HG03025 (cell line): ENCODE results near the gene CELF5.
"Not testable (repeated sequence)": the region's sequence is repeated elsewhere in the genome, so short reads cannot be mapped to it uniquely, and the experiment has no call there.

Experiments used
- ATAC-seq: cut with Tn5 transposase; IDR thresholded peaks from one replicate; pipeline ENCODE4 v1.9.1; 2021; ENCODE audit warnings: mild to moderate bottlenecking, moderate library complexity; ENCODE audit not compliant: unreplicated experiment, low FRiP score

CELF5 gene

DNA sequence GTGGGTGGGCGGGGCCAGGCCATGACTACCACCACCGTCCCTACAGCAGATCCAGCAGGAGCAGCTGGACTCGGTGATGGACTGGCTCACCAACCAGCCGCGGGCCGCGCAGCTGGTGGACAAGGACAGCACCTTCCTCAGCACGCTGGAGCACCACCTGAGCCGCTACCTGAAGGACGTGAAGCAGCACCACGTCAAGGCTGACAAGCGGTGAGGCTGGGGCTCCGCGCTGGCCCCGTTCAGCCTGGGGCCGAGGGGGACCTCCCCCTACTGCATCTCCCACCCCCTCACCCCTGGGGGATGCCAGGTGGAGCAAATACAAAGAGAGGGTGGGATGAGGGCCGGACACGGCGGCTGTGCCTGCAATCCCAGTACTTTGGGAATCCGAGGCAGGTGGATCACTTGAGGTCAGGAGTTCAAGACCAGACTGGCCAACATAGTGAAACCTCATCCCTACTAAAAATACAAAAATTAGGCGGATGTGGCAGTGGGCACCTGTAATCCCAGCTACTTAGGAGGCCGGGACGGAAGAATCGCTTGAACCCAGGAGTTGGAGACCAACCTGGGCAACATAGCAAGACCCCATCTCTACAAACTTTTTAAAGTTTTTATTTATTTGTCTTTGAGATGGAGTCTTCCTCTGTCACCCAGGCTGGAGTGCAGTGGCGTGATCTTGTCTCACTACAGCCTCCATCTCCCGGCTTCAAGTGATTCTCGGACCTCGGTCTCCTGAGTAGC, 18.1 kb upstream of the CELF5 start:
- ATAC-seq = no peak

DNA sequence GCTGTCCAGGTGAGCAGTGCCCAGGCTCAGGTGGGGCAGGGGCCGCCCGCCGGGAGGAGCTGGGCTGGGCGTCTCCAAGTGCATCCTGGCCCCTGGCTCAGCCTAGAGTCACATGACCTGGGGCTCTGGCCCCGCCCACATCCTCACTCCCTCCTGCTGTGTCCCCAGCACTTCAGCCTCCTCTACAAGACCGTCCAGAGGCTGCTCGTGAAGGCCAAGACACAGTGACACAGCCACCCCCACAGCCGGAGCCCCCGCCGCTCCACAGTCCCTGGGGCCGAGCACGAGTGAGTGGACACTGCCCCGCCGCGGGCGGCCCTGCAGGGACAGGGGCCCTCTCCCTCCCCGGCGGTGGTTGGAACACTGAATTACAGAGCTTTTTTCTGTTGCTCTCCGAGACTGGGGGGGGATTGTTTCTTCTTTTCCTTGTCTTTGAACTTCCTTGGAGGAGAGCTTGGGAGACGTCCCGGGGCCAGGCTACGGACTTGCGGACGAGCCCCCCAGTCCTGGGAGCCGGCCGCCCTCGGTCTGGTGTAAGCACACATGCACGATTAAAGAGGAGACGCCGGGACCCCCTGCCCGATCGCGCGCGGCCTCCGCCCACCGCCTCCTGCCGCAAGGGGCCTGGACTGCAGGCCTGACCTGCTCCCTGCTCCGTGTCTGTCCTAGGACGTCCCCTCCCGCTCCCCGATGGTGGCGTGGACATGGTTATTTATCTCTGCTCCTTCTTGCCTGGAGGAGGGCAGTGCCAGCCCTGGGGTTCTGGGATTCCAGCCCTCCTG, 16.8 kb upstream of the CELF5 start:
- ATAC-seq = no peak

DNA sequence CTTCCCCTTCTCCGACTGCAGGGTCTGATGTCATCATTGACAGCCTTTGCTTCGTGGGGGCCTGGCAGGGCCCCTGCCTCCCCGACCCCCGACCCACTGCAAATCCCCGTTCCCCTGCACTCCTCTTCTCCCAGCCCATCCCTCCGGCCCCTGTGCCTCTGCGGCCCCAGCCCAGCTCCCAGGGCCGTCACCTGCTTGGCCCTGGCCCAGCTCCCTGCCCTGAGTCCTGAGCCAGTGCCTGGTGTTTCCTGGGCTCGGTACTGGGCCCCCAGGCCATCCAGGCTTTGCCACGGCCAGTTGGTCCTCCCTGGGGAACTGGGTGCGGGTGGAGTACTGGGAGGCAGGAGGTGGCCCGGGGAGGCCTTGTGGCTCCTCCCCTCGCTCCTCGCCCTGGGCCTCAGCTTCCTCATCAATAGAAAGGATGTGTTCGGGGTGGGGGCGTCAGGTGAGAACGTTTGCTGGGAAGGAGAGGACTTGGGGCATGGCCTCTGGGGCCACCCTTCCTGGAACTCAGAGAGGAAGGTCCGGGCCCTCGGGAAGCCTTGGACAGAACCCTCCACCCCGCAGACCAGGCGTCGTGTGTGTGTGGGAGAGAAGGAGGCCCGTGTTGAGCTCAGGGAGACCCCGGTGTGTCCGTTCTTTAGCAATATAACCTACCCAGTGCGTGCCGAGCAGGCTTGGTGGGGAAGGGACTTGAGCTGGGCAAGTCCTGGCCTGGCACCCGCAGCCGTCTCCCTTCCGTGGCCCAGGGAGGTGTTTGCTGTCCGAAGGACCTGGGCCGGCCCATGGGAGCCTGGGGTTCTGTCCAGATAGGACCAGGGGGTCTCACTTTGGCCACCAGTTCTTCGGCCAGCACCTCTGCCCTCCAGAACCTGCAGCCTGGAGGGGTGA, 15.9 kb upstream of the CELF5 start:
- no peak for ATAC-seq

DNA sequence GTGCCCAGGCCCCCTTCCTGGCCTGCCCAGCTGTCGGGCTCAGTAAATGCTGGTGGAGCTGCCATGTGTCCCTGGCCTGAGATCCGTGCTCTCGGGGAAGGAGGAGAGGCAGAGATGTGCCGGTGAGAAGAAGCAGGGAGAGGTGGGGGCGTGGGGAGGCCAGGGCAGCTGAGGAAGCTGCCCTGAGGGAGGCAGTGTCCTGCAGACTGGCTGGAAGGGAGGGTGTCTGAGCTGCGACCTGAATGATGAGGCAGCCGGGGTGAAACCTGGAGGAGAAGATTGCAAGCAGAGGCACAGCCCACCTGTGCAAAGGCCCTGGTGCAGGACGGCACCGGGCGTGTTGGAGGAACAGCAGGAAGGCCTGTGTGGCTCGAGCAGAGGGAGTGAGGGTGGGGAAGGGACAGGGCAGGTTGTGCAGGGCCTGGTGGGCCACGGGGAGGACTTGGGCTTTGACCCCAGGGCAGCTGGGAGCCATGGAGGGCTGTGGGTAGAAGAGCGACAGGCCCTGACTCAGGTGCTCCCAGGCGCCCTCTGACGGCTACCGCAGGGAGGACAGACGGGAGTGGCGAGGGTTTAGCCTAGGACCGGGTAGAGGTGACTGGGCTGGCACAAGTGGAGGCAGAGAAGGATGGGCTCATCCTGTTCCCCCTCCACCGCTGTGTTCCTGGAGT, 14.0 kb upstream of the CELF5 start:
- ATAC-seq = no peak

DNA sequence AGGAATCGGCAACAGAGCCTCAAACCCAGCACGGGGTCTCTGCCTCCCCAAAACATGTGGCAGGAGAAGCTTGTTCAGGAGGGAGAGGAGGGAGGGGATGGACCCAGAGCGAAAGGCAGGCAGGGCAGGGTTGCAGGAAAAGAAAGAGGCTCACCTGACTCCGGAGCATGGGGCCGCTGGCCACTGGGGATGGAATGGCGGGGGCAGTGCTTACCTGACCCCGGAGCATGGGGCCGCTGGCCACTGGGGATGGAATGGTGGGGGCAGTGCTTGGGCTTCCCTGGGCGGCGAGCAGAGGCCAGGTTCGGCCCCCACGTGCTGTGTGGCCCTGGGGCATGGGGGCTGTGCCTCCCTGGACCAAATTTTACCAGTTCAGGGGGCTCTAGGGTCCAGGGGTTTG, 13.3 kb upstream of the CELF5 start:
- ATAC-seq = no peak

DNA sequence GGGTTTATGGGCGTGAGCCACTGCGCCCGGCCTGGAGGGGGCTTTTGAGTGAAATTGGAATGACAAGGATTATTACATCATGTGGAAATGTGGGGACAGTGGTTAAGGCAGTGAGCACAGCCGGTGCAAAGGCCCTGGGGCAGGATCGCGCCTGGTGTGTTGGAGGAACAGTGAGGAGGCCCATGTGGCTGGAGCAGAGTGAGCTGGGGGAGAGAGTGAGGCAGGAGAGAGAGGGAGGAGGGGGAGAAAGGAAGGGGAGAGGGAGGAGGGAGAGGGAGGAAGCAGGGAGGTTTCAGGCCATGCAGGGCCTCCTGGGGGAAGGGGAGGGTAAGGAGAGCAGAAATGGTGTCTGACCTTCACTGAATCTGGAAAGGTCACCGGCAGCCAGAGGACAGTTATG, 11.3 kb upstream of the CELF5 start:
- no peak for ATAC-seq

DNA sequence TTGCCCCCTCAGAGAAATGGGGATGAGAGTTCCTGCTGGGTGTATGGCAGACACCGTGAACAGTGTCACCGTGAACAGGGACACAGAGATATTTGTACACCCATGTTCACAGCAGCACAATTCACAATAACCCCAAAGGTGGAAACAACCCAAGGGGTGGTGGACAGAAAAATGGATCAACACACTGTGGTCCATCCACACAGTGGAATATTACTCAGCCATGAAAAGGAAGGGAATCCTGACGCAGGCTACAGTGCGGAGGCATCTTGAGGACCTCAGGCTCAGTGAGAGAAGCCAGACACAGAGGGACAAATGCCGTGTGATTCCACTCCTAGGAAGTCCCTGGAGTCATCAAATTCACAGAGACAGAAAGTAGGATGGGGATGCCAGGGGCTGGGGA, 7.6 kb upstream of the CELF5 start:
- ATAC-seq = no peak

DNA sequence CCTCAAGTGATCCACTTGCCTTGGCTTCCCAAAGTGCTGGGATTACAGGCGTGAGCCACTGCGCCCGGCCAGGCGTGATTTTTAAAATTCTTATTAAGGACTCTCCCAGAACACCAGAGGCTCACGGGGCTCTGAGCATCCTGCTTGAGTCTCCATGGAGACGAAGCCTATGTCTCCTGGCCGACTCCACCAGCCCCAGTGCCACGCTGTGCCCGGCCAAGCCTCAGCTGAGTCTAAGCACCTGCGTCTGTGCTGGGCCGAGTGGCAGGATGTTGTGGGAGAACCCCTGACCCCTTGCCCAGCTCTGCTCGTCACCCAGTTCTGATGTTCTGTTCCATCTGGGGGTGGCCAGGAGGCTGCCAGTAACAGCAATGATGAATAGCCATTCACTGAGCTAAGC, 3.9 kb upstream of the CELF5 start:
- no peak for ATAC-seq

DNA sequence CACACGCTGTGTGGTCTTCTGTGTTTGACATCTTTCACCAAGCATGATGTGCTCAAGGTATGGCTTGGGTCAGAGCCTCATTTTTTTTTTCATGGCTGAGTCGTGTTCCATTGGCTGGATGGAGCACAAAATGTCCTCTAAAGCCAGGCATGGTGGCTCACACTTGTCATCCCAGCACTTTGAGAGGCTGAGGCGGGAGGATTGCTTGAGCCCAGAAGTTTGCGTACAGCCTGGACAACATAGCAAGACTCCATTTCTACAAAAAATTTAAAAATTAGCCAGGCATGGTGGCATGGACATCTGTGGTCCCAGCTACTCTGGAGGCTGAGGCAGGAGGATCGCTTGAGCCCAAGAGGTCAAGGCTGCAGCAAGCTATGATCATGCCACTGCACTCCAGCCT, 2.9 kb upstream of the CELF5 start:
- ATAC-seq = not testable (repeated sequence)

DNA sequence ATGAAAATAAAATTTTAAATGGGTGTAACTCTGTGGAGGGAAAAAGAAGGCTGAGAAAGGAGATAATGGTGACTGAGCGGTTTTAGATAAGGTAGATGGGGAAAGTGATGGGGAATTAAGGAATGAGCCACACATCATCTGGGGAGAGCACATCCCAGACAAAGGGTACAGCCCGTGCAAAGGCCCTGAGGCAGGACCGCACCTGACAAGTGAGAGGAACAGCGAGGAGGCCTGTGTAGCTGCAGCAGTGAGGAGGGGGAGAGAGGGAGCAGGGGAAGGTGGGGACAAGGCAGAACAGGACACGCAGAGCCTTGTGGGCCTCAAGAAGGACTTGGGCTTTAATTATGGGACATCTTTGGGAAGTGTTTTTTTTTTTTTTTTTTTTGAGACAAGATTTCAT, 1.8 kb upstream of the CELF5 start:
- ATAC-seq = no peak

DNA sequence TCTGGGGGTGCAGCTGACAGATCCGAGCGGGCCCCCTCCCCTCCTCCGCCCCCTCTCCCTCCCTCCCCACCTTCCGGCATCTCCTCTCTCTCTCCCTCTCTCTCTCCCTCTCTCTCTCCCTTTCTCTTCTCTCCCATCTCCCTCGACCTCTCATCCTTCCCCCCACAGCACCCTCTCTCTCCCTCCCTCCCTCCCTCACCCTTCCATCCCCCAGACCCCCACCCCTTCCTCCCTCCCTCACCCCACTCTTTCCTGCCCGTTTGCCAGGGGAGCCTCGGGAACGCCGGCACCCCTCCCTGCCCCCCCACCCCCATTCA, 666 bp downstream of the CELF5 start:
- ATAC-seq = no peak

DNA sequence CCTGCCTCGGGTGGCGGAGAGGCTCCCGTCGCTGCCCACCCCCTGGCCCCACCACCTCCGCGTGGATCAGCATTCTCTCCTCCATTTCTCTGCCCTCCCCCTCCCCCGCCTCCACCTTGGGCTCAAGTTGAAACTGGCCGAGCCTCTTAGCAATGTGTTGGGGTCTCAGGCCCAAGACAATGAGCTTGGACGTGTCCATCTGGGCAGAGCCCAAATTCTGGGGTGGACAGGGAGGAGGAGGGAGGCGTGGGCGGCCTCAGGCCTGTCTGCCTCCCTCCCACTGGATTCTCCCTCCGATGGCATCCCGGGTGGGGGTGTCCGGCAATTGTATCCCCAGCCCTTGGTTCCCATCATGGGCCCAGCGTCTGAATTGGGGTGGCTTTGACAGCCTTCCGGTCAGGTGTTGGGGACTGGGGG, 1.2 kb downstream of the CELF5 start:
- no peak for ATAC-seq

DNA sequence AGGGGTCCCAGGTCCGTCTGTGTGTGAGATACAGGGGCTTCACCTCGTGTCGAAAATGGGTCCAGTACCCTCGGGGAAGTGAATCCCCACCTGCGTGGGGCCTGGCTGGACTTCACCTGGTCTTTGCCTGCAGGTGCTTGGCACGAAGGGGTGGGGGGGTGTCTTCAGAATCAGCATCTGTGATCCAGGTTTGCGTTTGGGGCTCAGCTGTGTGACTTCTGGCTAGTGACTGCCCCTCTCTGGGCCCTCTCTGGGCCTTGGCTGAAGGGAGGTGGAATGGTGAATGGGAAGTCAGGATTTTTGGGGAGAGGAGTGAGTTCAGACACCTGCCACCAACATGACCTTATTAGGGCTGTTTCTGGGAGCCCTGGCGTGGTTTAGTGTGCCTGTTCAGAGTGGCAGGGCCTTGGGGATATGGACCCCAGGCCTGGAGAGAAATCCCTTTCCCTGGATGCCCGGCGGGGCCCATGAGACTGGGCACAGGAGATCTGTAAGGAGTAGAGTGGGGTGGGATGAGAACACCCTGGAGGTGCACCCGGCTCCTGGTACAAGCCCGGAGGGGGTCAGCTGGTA, 2.7 kb downstream of the CELF5 start:
- no peak for ATAC-seq

DNA sequence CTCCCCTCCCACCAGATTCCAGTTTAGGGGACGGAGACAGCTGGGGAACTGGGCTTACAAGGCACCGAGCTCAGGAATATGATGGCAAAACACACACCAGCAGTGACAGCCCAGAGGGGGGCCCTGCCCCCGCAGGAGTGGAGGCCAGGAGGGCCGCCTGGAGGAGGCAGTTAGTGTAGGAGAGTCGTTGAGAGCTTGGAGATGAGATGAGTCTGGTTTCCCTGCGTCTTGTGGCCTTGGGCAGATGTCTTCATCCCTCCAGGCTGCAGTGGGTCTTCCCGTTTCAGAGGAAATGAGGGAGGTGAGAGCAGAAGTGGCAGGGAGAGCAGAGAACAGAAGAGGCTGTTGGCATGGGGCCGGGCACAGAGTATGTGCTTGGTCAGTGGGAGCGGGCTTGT, 4.9 kb downstream of the CELF5 start:
- ATAC-seq = no peak

DNA sequence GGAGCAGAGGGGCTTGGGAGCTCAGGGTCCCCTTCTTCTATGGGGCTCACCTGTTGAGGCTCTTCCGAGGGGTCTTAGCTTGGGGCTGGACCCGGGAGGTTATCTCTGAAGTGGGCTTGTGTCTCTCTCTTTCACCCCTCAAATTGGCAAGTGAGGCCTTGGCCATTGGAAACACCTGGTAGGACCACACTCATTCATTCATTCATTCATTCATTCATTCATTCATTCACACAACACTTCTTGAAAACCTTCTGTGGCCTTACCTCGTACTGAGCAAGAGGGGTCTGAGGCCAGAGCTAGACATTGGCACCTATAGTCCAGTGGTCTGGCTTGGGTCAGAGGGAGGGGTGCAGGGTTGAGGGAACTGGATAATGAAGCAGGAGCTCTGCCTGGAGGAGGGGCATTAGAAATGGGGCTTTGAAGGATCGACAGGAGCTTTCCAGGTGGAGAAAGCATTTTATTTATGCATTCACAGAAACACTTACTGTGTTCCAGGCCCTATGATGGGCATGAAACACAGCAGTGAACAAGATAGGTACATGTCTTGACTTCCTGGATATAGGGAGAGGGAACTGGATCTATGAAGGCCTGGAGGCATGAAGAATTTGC, 5.5 kb downstream of the CELF5 start:
- ATAC-seq = no peak

DNA sequence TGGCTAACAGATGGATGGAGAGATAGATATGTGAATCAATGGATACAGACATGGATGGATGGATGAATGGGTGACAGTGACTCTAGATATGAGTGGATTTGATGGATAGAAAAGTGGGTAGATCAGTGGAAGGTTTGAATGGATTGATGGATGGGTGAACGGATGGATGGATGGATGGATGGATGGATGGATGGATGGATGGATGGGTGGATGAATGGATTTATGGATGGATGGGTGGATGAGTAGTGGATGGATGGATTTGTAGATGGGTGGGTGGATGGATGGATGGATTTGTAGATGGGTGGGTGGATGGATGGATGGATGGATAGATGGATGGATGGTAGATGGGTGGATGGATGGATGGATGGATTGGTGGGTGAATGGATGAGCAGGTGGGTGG, 6.8 kb downstream of the CELF5 start:
- ATAC-seq = no peak

DNA sequence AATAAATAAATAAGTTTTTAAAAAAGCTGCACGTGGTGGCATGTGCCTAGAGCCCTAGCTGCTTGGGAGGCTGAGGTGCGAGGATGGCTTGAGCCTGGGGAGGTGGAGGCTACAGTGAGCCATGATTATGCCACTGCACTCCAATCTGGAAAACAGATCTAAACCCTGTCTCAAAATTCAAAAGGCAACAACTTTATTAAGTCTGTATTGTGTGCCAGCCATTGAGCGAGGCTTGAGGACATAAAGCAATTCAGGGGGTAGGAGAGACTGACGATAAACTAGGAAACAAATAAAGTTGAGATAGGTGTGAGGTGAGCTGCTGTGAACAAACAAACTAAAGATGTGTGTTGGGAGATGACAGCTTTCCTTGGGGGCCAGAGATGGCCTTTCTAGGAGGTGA, 8.7 kb downstream of the CELF5 start:
- ATAC-seq = no peak

DNA sequence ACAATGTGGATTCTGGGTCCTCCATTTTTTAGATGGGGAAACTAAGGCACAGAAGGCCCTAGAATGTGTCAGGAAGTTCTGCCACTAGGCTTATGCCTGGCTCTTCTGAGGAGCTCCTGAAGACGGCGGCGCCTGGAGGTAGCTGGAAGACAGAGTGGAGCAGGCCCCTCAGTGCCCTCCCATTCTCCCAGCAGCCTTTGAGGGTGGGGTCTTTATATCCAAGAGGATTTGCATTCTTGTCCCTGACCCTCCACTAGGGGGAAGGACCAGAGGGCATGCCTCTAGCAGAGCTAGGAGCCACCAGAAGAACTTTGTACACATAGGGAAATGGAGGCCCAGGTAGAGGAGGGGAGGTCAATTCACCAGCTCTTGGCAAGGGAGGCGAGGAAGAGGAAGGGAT, 9.4 kb downstream of the CELF5 start:
- no peak for ATAC-seq

DNA sequence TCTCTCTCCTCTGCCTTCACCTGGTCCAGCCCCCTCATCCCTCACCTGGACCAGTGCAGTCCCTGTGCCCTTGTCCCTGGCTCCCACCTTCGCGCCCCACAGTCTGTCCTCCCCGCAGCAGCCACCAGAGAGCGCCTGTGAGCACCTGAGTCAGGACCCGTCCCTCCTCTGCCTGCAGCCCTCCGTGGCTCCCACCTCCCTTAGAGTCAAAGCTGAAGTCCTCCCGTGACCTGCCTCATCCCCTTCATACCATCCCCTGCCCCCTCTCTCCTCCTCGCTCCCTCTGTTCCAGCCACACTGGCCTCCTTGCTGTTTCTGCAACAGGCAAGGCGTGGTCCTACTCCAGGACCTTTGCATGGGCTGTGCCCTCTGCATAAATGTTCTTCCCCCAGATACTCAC, 10.3 kb downstream of the CELF5 start:
- ATAC-seq = no peak

DNA sequence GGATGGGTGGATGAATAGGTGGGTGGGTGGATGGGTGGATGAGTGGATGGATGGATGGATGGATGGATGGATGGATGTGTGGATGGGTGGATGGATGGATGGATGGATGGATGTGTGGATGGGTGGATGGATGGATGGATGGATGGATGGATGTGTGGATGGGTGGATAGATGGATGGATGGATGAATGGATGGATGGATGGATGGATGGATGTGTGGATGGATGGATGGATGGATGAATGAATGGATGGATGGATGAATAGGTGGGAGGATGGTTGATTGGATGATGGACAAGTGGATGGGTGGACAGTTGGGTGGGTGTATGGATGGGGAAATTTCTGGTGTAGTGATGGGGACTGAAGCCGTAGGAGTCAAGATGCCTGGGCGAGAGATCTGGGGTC, 11.1 kb downstream of the CELF5 start:
- not testable (repeated sequence) for ATAC-seq
